HG03039 (cell line): Measurements from ENCODE around the gene PROZ.
"Not testable (repeated sequence)": the region's sequence is repeated elsewhere in the genome, so short reads cannot be mapped to it uniquely, and the experiment has no call there.

Experiments
- ATAC-seq: cut with Tn5 transposase; IDR thresholded peaks from one replicate; pipeline ENCODE4 v1.9.1; 2021; ENCODE audit warnings: mild to moderate bottlenecking, moderate library complexity; ENCODE audit not compliant: unreplicated experiment

Gene PROZ

DNA sequence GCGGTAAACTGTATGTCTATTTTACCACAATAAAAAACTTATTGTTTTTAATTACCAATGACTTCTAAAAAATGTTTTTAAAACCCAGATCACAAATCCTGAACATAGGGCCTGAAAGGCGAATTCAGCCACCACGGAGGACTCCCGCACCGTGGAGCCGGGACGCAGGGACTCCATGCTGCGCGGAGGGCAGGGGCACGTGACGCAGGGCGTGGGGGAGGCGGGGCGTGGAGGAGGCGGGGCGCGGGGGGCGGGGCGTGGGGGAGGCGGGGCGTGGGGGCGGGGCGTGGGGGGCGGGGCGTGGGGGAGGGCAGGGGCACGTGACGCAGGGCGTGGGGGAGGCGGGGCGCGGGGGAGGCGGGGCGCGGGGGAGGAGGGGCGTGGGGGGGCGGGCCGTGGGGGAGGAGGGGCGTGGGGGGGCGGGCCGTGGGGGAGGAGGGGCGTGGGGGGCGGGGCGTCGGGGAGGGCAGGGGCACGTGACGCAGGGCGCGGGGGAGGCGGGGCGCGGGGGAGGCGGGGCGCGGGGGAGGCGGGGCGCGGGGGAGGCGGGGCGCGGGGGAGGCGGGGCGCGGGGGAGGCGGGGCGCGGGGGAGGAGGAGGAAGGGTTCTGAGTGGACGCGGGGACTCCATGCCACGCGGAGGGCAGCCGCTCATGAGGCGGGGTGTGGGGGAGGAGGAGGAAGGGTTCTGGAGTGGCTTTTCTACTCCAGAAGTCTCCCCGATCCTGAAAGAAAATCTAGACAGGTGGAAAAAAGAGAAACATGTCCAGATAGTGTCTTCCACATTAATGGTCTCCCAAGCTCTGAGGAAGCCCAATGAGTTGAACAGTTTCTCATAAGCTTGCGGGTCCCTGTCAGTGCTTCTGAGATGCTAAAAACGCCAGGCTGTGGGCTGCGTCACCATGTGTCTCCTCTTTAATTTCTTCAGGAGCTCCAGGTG, 4.4 kb upstream of the PROZ start:
- ATAC-seq: peak; percentile 42

GRCh38 chr13:113155201-113155600, 3.2 kb upstream of the PROZ start:
- no peak for ATAC-seq

GRCh38 chr13:113155982-113156655, 2.3 kb upstream of the PROZ start:
- ATAC-seq: no peak

GRCh38 chr13:113157206-113157928, 1.1 kb upstream of the PROZ start:
- ATAC-seq: no peak

DNA sequence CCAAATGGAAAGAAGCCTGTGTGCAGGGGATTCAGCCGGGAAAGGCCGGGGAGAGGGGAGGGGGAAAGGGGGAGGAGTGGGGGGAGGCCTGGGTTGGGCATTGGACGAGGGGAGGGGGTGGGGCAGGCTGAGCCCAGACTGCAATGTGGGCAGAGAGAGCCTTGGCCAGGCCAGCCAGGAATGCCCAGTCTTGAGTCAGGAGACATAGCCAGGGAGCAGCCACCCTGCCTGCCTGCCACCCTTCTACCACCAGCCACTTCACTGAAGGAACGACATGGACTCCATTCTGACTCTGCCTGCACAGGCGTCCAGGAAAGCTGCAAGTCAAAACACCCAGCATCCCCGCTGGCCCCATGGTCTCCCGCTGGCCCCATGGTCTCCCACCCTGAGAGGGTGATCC, 498 bp downstream of the PROZ start:
- ATAC-seq: no peak

- ATAC-seq: no peak
Observed at GRCh38 chr13:113159701-113160100, 1.3 kb downstream of the PROZ start.

GRCh38 chr13:113160983-113161382, 2.5 kb downstream of the PROZ start:
- ATAC-seq: no peak

DNA sequence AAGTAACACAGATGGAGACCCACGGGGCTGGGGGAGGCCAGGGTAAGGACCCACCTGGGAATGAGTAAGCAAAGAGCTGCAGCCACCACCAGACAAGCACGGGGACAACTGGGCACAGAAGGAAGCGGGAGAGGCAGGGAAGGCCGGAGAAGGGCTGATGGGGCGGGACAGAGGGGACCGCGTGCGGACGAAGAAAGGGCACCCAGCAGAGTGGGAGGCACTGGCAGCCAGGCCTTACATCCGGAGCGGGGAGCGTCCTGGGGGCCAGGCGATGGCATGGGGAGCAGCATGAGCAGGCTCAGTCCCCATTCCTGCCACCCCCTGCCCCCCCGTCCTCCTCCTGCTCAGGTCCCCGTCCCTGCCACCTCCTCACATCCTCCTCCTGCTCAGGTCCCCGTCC, 3.0 kb downstream of the PROZ start:
- ATAC-seq: no peak

GRCh38 chr13:113161975-113162374, 3.5 kb downstream of the PROZ start:
- ATAC-seq: not testable (repeated sequence)

- ATAC-seq: no peak
Observed at GRCh38 chr13:113162783-113163685, 4.6 kb downstream of the PROZ start.

DNA sequence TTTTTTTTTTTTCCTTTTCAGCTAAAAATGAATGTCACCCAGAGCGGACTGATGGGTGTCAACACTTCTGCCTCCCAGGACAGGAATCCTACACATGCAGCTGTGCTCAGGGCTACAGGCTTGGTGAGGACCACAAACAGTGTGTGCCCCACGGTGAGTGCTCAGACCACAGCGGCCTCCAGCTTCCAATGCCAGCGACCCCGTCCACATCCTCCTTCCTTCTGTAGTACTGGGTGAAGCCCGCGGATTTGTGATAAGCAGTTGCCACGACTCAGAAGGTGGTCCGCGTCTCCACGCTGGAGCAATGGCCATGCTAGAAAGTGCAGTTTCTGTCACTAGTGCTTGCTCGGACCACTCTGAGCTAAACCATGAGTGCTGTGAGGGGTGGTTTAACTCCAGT, 6.0 kb downstream of the PROZ start:
- no peak for ATAC-seq

- ATAC-seq: no peak
Observed at GRCh38 chr13:113166266-113166665, 7.8 kb downstream of the PROZ start.

GRCh38 chr13:113166681-113167080, 8.2 kb downstream of the PROZ start:
- no peak for ATAC-seq

DNA sequence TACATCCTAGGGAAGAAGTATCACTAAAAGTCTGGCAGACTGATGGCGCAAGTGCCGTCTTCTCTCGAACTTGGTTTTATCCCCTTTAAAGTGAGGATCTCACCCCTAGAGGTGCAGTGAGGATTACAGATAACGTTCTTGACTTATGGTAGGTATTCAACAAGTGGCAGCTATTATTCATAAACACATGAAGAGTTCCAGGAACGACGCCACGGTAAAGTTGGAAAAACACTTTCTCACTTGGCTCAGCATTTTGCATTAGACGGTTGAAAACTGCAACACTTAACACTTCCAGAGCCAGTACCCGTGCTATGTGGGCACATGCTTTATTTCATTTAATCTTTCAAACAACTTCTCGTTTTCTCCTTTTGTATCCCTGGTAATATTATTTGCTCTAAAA, 8.7 kb downstream of the PROZ start:
- no peak for ATAC-seq

GRCh38 chr13:113167575-113167974, 9.1 kb downstream of the PROZ start:
- ATAC-seq: no peak

DNA sequence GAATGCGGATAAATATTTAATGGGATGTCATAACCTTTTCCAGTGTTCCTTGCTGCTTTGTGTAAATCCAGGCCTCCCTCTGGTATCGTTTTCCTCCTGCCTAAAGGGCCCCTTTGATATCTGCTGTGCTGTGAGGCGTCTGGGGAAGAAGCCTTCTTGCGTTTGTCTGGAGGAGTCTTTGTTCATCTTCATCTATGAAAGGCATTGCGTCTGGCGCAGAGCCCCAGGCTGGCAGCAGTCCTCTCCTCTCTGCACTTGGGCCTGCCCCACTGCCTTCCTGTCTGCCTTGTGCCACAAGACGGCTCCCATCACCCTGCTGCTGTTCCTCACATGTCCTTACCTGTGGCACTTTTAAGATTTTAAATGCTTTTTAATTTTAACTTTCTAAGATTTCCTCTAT, 9.8 kb downstream of the PROZ start:
- ATAC-seq: no peak

- no peak for ATAC-seq
Observed at GRCh38 chr13:113169277-113170272, 11.1 kb downstream of the PROZ start.

DNA sequence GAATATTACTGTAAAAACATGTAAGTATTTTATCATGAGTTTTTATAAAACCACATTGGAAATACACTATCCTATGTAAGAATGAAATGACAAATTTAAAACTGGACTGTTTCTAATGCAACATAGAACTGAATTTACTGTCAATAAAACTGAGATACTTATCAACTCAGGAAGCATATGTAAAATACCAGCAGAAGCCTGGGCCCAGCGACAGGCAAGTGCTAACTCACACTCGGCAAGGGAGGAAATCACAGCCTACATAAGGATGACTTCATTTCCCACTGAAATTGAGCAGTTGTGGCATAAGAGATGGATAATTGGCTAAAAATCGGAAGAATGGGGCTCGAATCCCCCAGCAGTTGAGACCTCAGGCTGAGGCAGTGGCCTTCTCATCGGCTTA, 12.1 kb downstream of the PROZ start:
- no peak for ATAC-seq
